Testis (tissue), 3 donors: ENCODE data around the gene ATG7. TPM values are rescaled to one million over a fixed set of nuclear protein-coding genes. Genes with fewer than 3 reads are reported as not detected.
"Not testable (repeated sequence)": the region's sequence is repeated elsewhere in the genome, so short reads cannot be mapped to it uniquely, and the experiment has no call there.

Source experiments
- DNase-seq: peaks from one replicate; pipeline ENCODE4 v3.0.0-alpha.2; 2019
- H3K27ac ChIP-seq, 2 donors: fragments of 200-600 bp; sonication (generic); one replicate each; pipeline ENCODE4 v1.5.1; 2019
- H3K27me3 ChIP-seq: fragments of 200-600 bp; sonication (generic); one replicate; pipeline ENCODE4 v1.5.1; 2019
- H3K36me3 ChIP-seq: fragments of 200-600 bp; sonication (generic); one replicate; pipeline ENCODE4 v1.5.1; 2017; ENCODE audit warnings: low read depth; ENCODE audit errors: missing control alignments
- H3K4me1 ChIP-seq: fragments of 200-600 bp; sonication (generic); one replicate; pipeline ENCODE4 v1.5.1; 2019
- H3K4me3 ChIP-seq, 2 donors: fragments of 200-600 bp; sonication (generic); one replicate each; pipeline ENCODE4 v1.5.1; 2017 to 2019
- H3K9me3 ChIP-seq: fragments of 200-600 bp; sonication (generic); one replicate; pipeline ENCODE4 v1.5.1; 2017
- POLR2A ChIP-seq: fragments of 450-650 bp; IDR thresholded peaks from one replicate; pipeline ENCODE4 v1.6.1; 2017; ENCODE audit warnings: antibody characterized with exemption, mild to moderate bottlenecking, moderate library complexity
- WGBS, 2 donors: methylation state at CpG; one replicate each; pipeline ENCODE4 v1.1.5; 2018; 5-methylcytosine and 5-hydroxymethylcytosine counted together
- intact Hi-C: fragments of 100-400 bp; cut with DNase I; formaldehyde crosslinking; loops from one replicate; pipeline ENCODE4 v1.15.1; 2023; ENCODE audit warnings: low total_unique reads
- polyA plus RNA-seq: library from polyadenylated mRNA; stranded (reverse); fragments of 350-450 nt; fragmentation: Illumina TruSeq; extraction: RNeasy Lipid Tissue Mini Kit (QIAGEN cat#74804); gene quantifications from one replicate; pipeline ENCODE4 v1.2.3, GENCODE V29; 2014; ENCODE audit warnings: low read depth, low replicate concordance; ENCODE audit not compliant: insufficient read depth
- total RNA-seq, 2 donors: library from RNA; depleted of rRNA; stranded (reverse); fragments of >200 nt; gene quantifications; one replicate each; pipeline ENCODE4 v1.2.3, GENCODE V29; 2016
- TF ChIP-seq, protein P1 (sequence below), 3 experiments: fragments of 450-650 bp in 2 of 3; fragments of 200-600 bp in 1 of 3; sonication (generic) in 1 of 3; IDR thresholded peaks; one replicate each; pipeline ENCODE4 v1.5.1; 2016 to 2019; ENCODE audit warnings: antibody characterized with exemption in 3 of 3, mild to moderate bottlenecking in 2 of 3, moderate library complexity in 1 of 3

ATG7 gene
- total and polyA plus RNA-seq, 3 donors from 2014 or later: 52.9 to 95.4 (median 86.0) TPM

DNA sequence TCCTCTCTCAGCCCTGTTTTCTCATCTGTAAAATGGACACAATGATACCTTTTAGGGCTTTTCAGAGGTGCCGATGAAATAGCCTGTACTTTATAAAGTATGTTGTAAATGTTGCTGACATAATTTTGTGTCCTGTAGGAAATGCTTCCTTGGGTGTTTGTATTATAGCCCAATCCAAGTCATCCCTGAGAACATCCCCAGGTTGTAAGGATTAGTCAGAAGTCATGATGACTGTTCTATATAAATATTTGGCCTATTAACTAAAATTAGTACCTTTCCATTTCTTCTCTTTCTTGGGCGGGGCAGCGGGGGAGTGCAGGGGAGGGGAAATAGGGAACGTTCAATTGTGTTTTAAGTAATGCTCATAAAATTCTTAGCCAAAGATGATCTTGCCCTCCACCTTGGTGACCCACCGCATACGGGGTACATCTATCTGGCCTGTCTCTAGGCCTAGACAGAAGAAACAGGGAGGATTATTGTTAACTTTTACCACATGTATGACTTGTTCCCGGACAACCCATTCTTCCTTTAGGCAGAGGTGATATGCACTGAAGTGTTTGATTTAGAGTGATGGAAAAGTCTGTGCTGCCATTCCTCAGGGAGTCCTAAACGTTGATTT lies 250.9 kb downstream of the ATG7 start:
- Histone ChIP-seq H3K4me1 (peaks cover 3% of the 10 kb centered on the region), H3K27ac (peak overlapping the region in 1 of 2 donors; percentile 73), H3K36me3 (no peaks in the 10 kb centered on the region), H3K27me3 (no peaks in the 10 kb centered on the region), H3K4me3 (no peak overlapping the region), H3K9me3 (no peaks in the 10 kb centered on the region)
- no peak for TF ChIP-seq POLR2A
- TF ChIP-seq, protein P1, sequence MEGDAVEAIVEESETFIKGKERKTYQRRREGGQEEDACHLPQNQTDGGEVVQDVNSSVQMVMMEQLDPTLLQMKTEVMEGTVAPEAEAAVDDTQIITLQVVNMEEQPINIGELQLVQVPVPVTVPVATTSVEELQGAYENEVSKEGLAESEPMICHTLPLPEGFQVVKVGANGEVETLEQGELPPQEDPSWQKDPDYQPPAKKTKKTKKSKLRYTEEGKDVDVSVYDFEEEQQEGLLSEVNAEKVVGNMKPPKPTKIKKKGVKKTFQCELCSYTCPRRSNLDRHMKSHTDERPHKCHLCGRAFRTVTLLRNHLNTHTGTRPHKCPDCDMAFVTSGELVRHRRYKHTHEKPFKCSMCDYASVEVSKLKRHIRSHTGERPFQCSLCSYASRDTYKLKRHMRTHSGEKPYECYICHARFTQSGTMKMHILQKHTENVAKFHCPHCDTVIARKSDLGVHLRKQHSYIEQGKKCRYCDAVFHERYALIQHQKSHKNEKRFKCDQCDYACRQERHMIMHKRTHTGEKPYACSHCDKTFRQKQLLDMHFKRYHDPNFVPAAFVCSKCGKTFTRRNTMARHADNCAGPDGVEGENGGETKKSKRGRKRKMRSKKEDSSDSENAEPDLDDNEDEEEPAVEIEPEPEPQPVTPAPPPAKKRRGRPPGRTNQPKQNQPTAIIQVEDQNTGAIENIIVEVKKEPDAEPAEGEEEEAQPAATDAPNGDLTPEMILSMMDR (IDR thresholded peaks at IDR 0.05): no peak
- intact Hi-C loops: no loop called here
- WGBS, 2 donors: 73 to 74% methylated on average over 8 of the region's 8 CpGs
- no peak for DNase-seq

DNA sequence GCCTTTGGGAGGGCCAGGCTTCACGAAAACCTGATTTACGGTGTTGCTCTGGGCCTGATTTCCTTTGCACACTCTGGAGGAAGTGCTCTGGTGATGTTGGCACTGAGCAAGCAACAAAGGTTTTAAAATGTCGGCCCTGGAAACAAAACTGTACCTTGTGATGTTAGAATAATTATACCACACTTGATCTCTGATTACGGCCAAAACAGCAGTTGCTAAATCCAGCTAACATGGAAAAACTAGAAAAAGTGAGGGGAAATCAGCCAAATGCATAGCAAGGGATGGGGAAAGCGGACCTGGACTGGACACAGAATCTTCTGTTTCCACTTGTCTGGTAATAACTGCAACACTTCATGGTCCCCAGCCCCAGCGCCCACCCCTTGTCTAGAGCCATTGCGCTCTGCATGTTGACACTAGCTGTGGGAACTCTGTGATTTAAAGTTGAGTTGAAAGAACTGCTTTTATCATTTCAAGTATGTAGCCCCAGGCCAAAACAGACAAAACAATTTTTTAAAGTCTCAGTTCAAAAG lies 251.4 kb downstream of the ATG7 start:
- Histone ChIP-seq H3K36me3 (no peaks in the 10 kb centered on the region), H3K27ac (peak overlapping the region in 1 of 2 donors; percentile 73), H3K27me3 (no peaks in the 10 kb centered on the region), H3K4me1 (peaks cover 3% of the 10 kb centered on the region), H3K4me3 (no peak overlapping the region), H3K9me3 (no peaks in the 10 kb centered on the region)
- WGBS, 2 donors: 50 to 59% methylated on average over 7 of the region's 7 CpGs
- DNase-seq: no peak
- intact Hi-C loops: no loop called here
- TF ChIP-seq, protein P1 (IDR thresholded peaks at IDR 0.05): no peak
- no peak for TF ChIP-seq POLR2A

DNA sequence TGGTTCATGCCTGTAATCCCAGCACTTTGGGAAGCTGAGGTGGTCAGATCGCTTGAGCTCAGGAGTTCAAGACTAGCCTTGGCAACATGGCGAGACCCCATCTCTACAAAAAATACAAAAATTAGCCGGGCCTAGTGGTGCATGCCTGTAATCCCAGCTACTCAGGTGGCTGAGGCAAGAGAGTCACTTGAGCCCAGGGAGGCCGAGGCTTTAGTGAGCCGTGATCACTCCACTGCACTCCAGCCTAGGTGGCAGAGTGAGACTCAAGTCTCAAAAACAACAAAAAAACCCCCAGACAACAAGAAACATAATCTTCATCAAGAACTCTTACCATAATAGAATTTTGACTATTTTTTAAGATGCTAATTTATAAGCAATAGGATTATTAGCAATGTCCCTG lies 253.9 kb downstream of the ATG7 start:
- WGBS, 2 donors: 96 to 97% methylated on average over 5 of the region's 5 CpGs
- not testable (repeated sequence) for H3K27ac ChIP-seq

GRCh38 chr3:11529281-11529680 lies 257.1 kb downstream of the ATG7 start:
- Histone ChIP-seq H3K9me3 (no peaks in the 10 kb centered on the region), H3K27me3 (no peaks in the 10 kb centered on the region), H3K36me3 (no peaks in the 10 kb centered on the region), H3K27ac (no peak overlapping the region), H3K4me1 (peaks cover 14% of the 10 kb centered on the region), H3K4me3 (no peak overlapping the region)
- no peak for DNase-seq
- 47 to 55% methylated on average over 4 of the region's 4 CpGs for WGBS, 2 donors
- intact Hi-C loops: no loop called here
- TF ChIP-seq POLR2A: no peak
- TF ChIP-seq, protein P1 (IDR thresholded peaks at IDR 0.05): no peak

More for the DNA sequence above, 253.9 kb downstream of the ATG7 start:
- H3K4me3 ChIP-seq, DNase-seq, H3K9me3 ChIP-seq, H3K4me1 ChIP-seq, H3K27me3 ChIP-seq, H3K36me3 ChIP-seq, intact Hi-C loops: not testable (repeated sequence)

- Histone ChIP-seq H3K4me1 (peaks cover 15% of the 10 kb centered on the region), H3K27me3 (no peaks in the 10 kb centered on the region), H3K27ac (no peak overlapping the region), H3K36me3 (no peaks in the 10 kb centered on the region), H3K4me3 (no peak overlapping the region), H3K9me3 (no peaks in the 10 kb centered on the region)
- TF ChIP-seq, protein P1 (IDR thresholded peaks at IDR 0.05): no peak
- TF ChIP-seq POLR2A: no peak
- intact Hi-C loops: no loop called here
- DNase-seq: peak; percentile 66
- WGBS, 2 donors: 51 to 73% methylated on average over 9 to 11 of the region's 11 CpGs
These were observed 258.0 kb downstream of the ATG7 start for GRCh38 chr3:11530153-11530721.
